Loucy (cell line): ENCODE results near the gene ASCC1.

Experiments
- EZH2phosphoT487 ChIP-seq: fragments of 200-600 bp; IDR thresholded peaks from 2 replicates; pipeline ENCODE4 v1.6.1; 2018; ENCODE audit warnings: antibody characterized with exemption, mild to moderate bottlenecking, moderate library complexity, borderline replicate concordance
- TF ChIP-seq, protein P1 (sequence below): fragments of 200-600 bp; sonication (generic); conservative IDR thresholded peaks from 2 replicates; pipeline ENCODE4 v1.5.1; 2014; ENCODE audit warnings: mild to moderate bottlenecking, antibody characterized with exemption, low read length

DNA sequence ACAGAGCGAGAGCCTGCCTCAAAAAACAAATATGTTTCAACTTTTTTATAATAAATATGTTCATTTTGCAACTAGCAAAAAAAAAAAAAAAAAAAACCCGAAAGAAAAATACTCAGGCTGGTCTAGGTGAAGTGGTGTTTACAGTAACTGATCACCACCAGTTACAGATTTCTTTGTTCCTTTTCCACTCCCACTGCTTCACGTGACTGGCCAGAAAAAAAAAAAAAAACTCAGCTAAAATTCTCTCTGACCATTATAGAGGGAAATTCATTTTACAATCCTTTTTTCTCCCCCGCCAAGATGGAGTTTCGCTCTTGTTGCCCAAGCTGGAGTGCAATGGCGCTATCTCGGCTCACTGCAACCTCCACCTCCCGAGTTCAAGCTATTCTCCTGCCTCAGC, 4.6 kb upstream of the ASCC1 start:
- TF ChIP-seq, protein P1, sequence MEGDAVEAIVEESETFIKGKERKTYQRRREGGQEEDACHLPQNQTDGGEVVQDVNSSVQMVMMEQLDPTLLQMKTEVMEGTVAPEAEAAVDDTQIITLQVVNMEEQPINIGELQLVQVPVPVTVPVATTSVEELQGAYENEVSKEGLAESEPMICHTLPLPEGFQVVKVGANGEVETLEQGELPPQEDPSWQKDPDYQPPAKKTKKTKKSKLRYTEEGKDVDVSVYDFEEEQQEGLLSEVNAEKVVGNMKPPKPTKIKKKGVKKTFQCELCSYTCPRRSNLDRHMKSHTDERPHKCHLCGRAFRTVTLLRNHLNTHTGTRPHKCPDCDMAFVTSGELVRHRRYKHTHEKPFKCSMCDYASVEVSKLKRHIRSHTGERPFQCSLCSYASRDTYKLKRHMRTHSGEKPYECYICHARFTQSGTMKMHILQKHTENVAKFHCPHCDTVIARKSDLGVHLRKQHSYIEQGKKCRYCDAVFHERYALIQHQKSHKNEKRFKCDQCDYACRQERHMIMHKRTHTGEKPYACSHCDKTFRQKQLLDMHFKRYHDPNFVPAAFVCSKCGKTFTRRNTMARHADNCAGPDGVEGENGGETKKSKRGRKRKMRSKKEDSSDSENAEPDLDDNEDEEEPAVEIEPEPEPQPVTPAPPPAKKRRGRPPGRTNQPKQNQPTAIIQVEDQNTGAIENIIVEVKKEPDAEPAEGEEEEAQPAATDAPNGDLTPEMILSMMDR, result no peak
- TF ChIP-seq EZH2phosphoT487, result no peak
